Neural progenitor cell (in vitro differentiated cells): ENCODE measurements around the gene OPCML. TPM values are rescaled to one million over a fixed set of nuclear protein-coding genes. Genes with fewer than 3 reads are reported as not detected.

Source experiments
- DNase-seq: peaks from one replicate; pipeline ENCODE4 v3.0.0-alpha.2; 2016; ENCODE audit warnings: low spot score
- H2AFZ ChIP-seq: fragments of 200-600 bp; sonication (generic); replicated peaks from 2 replicates; pipeline ENCODE4 v1.6.1; 2016; ENCODE audit warnings: antibody characterized with exemption
- H3F3A ChIP-seq: fragments of 200-600 bp; sonication (generic); 2 replicates; pipeline ENCODE4 v1.6.1; 2016; ENCODE audit warnings: antibody characterized with exemption, low read depth
- H3K27ac ChIP-seq: fragments of 200-600 bp; sonication (generic); 2 replicates; pipeline ENCODE4 v1.5.1; 2016; ENCODE audit warnings: mild to moderate bottlenecking
- H3K27me3 ChIP-seq: fragments of 200-600 bp; sonication (generic); 2 replicates; pipeline ENCODE4 v1.6.1; 2016; ENCODE audit warnings: mild to moderate bottlenecking, moderate library complexity
- H3K36me3 ChIP-seq: fragments of 200-600 bp; sonication (generic); 2 replicates; pipeline ENCODE4 v1.5.1; 2016
- H3K4me1 ChIP-seq: fragments of 200-600 bp; sonication (generic); 2 replicates; pipeline ENCODE4 v1.6.1; 2016; ENCODE audit warnings: mixed run types
- H3K4me2 ChIP-seq: fragments of 200-600 bp; sonication (generic); 2 replicates; pipeline ENCODE4 v1.6.1; 2016
- H3K4me3 ChIP-seq: fragments of 200-600 bp; sonication (generic); 2 replicates; pipeline ENCODE4 v1.5.1; 2016
- H3K79me2 ChIP-seq: fragments of 200-600 bp; sonication (generic); 2 replicates; pipeline ENCODE4 v1.6.1; 2016; ENCODE audit warnings: low read depth
- H3K9ac ChIP-seq: fragments of 200-600 bp; sonication (generic); 2 replicates; pipeline ENCODE4 v1.6.1; 2016
- H3K9me3 ChIP-seq: fragments of 200-600 bp; sonication (generic); 2 replicates; pipeline ENCODE4 v1.5.1; 2016; ENCODE audit warnings: low read depth
- H4K20me1 ChIP-seq: fragments of 200-600 bp; sonication (generic); 2 replicates; pipeline ENCODE4 v1.6.1; 2016; ENCODE audit warnings: low read depth
- H3K27ac Mint-ChIP-seq: 3 replicates; pipeline ENCODE4 v1.8.0; 2021; ENCODE audit warnings: mixed read lengths
- H3K27me3 Mint-ChIP-seq: 2 replicates; pipeline ENCODE4 v1.8.0; 2022; ENCODE audit warnings: low read depth, mild to moderate bottlenecking, inconsistent platforms, moderate library complexity, mixed read lengths; ENCODE audit not compliant: insufficient read depth
- H3K36me3 Mint-ChIP-seq: 3 replicates; pipeline ENCODE4 v1.8.0; 2021; ENCODE audit warnings: mixed read lengths
- H3K4me1 Mint-ChIP-seq: 3 replicates; pipeline ENCODE4 v1.8.0; 2021; ENCODE audit warnings: mixed read lengths
- H3K4me3 Mint-ChIP-seq: 3 replicates; pipeline ENCODE4 v1.8.0; 2021; ENCODE audit warnings: mild to moderate bottlenecking, moderate library complexity, mixed read lengths
- H3K9me3 Mint-ChIP-seq: 3 replicates; pipeline ENCODE4 v1.8.0; 2020; ENCODE audit warnings: mixed read lengths
- EZH2 ChIP-seq: fragments of 200-600 bp; sonication (generic); IDR thresholded peaks from 2 replicates; pipeline ENCODE4 v1.6.1; 2017; ENCODE audit warnings: antibody characterized with exemption, mild to moderate bottlenecking, moderate library complexity
- EZH2phosphoT487 ChIP-seq: fragments of 200-600 bp; sonication (generic); IDR thresholded peaks from 2 replicates; pipeline ENCODE4 v1.6.1; 2017; ENCODE audit warnings: antibody characterized with exemption
- total RNA-seq: library from RNA; depleted of rRNA; stranded (reverse); fragments of >200 nt; gene quantifications from 2 replicates; pipeline ENCODE4 v1.2.3, GENCODE V29; 2015; ENCODE audit warnings: low replicate concordance
- TF ChIP-seq, protein P1 (sequence below): fragments of 200-600 bp; sonication (generic); IDR thresholded peaks from 2 replicates; pipeline ENCODE4 v1.5.1; 2017; ENCODE audit warnings: antibody characterized with exemption, mild to moderate bottlenecking

Gene OPCML
- total RNA-seq, 1 donor from 2014 or later: 0.02 TPM

DNA sequence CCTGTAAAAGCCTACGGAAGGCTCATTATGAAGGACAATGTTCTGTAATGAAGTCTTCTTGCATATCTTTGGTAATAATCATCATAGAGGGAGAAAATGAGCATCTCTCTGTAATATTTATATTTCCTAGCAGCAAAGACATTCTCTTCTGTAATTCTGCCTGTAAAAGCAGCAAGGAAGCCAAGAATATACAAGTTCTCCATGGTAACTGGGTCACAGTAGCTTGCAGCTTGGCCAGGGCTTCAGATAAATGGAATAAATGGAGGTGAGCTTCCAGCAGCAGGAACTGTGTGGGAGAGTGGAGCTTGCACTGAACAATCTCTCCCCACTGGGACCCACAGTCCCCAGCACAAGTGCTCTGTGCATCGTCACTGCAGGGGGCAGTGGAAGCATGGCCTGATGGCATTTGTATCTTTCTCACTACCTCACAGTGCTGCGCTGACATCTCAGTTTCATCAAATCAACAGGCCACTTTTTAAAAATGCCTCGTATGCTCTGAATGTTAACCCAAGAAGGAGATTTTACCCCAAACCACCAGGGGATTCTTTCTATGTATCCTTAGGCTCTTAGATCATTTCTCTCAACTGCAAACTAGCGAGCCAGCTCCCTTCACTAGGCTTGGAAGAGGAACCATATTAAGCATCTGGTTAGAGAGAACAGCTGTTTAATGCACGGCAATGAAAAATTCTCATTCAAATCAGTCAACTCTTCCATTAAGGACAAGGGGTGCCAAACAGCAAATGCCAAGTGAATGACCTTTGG lies 1059.7 kb downstream of the OPCML start:
- TF ChIP-seq EZH2phosphoT487: no peak
- no peak overlapping the region for H3K4me2 ChIP-seq
- no peak overlapping the region for H2AFZ ChIP-seq
- H3K27ac ChIP-seq: no peak overlapping the region
- H3K9ac ChIP-seq: no peak overlapping the region
- no peaks in the 10 kb centered on the region for H3K9me3 ChIP-seq
- H3K36me3 ChIP-seq: no peaks in the 10 kb centered on the region
- H3K4me1 ChIP-seq: no peaks in the 10 kb centered on the region
- no peaks in the 10 kb centered on the region for H3F3A ChIP-seq
- peaks cover 9% of the 10 kb centered on the region for H3K9me3 Mint-ChIP-seq
- DNase-seq: no peak
- H3K4me1 Mint-ChIP-seq: peaks cover 3% of the 10 kb centered on the region
- peaks cover 2% of the 10 kb centered on the region for H3K27me3 Mint-ChIP-seq
- no peaks in the 10 kb centered on the region for H4K20me1 ChIP-seq
- H3K36me3 Mint-ChIP-seq: no peaks in the 10 kb centered on the region
- H3K79me2 ChIP-seq: no peaks in the 10 kb centered on the region
- H3K27me3 ChIP-seq: no peaks in the 10 kb centered on the region
- no peak overlapping the region for H3K27ac Mint-ChIP-seq
- H3K4me3 Mint-ChIP-seq: no peak overlapping the region
- no peak overlapping the region for H3K4me3 ChIP-seq

DNA sequence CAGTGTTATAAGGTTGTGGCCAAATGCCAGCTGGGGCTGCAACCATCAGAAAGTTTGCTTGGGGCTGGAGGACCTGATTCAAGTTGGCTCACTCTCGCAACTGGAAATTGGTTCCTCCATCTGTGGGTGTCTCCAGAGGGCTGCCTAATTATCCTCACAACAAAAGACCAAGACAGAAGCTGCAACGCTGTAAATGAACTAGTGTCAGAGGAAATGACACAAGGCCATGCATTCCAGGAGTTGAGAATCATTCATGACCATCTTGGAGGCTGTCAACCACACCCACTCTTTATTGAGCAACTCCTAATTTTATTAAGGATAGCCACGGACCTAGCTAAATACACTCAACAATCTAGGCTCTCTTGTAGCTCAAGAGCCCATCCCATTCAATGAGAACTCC lies 1060.8 kb downstream of the OPCML start:
- Histone ChIP-seq H4K20me1 (no peaks in the 10 kb centered on the region), H3K9me3 (no peaks in the 10 kb centered on the region), H2AFZ (no peak overlapping the region), H3K79me2 (no peaks in the 10 kb centered on the region), H3K4me2 (no peak overlapping the region), H3K27me3 (no peaks in the 10 kb centered on the region), H3K4me1 (peaks cover 10% of the 10 kb centered on the region), H3K36me3 (no peaks in the 10 kb centered on the region), H3K4me3 (no peak overlapping the region), H3K27ac (no peak overlapping the region), H3K9ac (no peak overlapping the region), H3F3A (no peaks in the 10 kb centered on the region)
- Mint-ChIP-seq H3K27ac (no peak overlapping the region), H3K9me3 (peaks cover 9% of the 10 kb centered on the region), H3K4me3 (no peak overlapping the region), H3K27me3 (peaks cover 2% of the 10 kb centered on the region), H3K4me1 (peaks cover 6% of the 10 kb centered on the region), H3K36me3 (no peaks in the 10 kb centered on the region)
- no peak for TF ChIP-seq EZH2
- TF ChIP-seq EZH2phosphoT487: no peak
- TF ChIP-seq, protein P1, sequence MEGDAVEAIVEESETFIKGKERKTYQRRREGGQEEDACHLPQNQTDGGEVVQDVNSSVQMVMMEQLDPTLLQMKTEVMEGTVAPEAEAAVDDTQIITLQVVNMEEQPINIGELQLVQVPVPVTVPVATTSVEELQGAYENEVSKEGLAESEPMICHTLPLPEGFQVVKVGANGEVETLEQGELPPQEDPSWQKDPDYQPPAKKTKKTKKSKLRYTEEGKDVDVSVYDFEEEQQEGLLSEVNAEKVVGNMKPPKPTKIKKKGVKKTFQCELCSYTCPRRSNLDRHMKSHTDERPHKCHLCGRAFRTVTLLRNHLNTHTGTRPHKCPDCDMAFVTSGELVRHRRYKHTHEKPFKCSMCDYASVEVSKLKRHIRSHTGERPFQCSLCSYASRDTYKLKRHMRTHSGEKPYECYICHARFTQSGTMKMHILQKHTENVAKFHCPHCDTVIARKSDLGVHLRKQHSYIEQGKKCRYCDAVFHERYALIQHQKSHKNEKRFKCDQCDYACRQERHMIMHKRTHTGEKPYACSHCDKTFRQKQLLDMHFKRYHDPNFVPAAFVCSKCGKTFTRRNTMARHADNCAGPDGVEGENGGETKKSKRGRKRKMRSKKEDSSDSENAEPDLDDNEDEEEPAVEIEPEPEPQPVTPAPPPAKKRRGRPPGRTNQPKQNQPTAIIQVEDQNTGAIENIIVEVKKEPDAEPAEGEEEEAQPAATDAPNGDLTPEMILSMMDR: no peak
- no peak for DNase-seq

DNA sequence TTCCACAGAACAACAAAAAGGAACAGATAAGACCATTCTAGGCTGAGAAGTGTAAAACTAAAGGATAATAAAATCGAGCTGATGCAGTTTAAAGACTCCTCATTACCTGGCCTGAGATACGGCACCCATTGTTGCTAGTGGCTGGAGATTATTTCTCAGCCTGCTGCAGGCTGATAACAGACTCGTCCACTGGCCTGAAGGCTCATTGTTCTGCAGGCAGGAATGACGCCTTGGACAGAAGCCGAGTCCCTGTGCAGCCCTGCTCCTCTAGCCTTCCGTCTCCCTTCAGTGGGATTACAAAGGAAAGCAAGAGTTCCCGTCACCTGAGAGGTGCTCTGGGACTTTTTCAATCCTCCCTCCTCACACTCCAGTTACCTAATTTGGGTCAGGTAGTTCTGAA lies 1065.3 kb downstream of the OPCML start:
- no peak for TF ChIP-seq EZH2
- no peak for TF ChIP-seq EZH2phosphoT487
- TF ChIP-seq, protein P1: no peak
- Histone ChIP-seq H3F3A (no peaks in the 10 kb centered on the region), H3K4me2 (no peak overlapping the region), H3K4me1 (peaks cover 10% of the 10 kb centered on the region), H2AFZ (no peak overlapping the region), H3K27me3 (no peaks in the 10 kb centered on the region), H3K4me3 (no peak overlapping the region), H3K79me2 (no peaks in the 10 kb centered on the region), H3K9me3 (no peaks in the 10 kb centered on the region), H3K9ac (no peak overlapping the region), H3K36me3 (no peaks in the 10 kb centered on the region), H3K27ac (no peak overlapping the region), H4K20me1 (no peaks in the 10 kb centered on the region)
- peaks cover 2% of the 10 kb centered on the region for H3K27me3 Mint-ChIP-seq
- no peak overlapping the region for H3K27ac Mint-ChIP-seq
- DNase-seq: peak; percentile 37
- peaks cover 4% of the 10 kb centered on the region for H3K4me1 Mint-ChIP-seq
- H3K36me3 Mint-ChIP-seq: no peaks in the 10 kb centered on the region
- H3K4me3 Mint-ChIP-seq: no peak overlapping the region
- H3K9me3 Mint-ChIP-seq: no peaks in the 10 kb centered on the region

DNA sequence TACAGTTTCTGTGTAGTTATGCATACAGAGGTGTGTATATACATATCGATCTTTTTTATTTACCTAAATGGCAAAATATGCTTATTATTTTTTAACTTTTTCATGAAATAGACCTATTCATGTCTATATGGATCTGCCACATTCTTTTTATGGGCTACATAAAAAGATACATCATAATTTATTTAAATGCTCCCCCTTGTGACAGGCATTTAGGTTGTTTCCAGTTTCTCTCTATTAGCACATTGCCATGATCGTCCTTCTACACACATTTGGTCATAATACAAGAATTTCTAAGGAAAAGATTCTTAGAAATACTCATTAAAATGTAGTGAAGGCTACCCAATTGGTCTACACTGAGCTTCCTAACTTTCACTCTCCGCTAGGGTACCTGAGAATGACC lies 1067.4 kb downstream of the OPCML start:
- H3K79me2 ChIP-seq: no peaks in the 10 kb centered on the region
- no peaks in the 10 kb centered on the region for H3K36me3 ChIP-seq
- no peak for DNase-seq
- Mint-ChIP-seq H3K36me3 (no peaks in the 10 kb centered on the region), H3K27me3 (no peaks in the 10 kb centered on the region), H3K4me3 (no peak overlapping the region), H3K4me1 (peaks cover 4% of the 10 kb centered on the region), H3K9me3 (peaks cover 4% of the 10 kb centered on the region), H3K27ac (no peak overlapping the region)
- no peaks in the 10 kb centered on the region for H4K20me1 ChIP-seq
- no peaks in the 10 kb centered on the region for H3K9me3 ChIP-seq
- H3K4me3 ChIP-seq: no peak overlapping the region
- no peak overlapping the region for H3K4me2 ChIP-seq
- TF ChIP-seq EZH2phosphoT487: no peak
- TF ChIP-seq EZH2: no peak
- TF ChIP-seq, protein P1: no peak
- no peak overlapping the region for H2AFZ ChIP-seq
- no peaks in the 10 kb centered on the region for H3F3A ChIP-seq
- no peaks in the 10 kb centered on the region for H3K27me3 ChIP-seq
- H3K27ac ChIP-seq: no peak overlapping the region
- peaks cover 10% of the 10 kb centered on the region for H3K4me1 ChIP-seq
- H3K9ac ChIP-seq: no peak overlapping the region
